Right ventricle myocardium inferior (tissue), 1 donor: Measurements from ENCODE around the gene SORL1. TPM values are rescaled to one million over a fixed set of nuclear protein-coding genes. Genes with fewer than 3 reads are reported as not detected.

Experiments used
- ATAC-seq: fragments of 200-7000 bp; cut with Tn5 transposase; one replicate; pipeline ENCODE4 v1.9.1; 2020; ENCODE audit warnings: mild to moderate bottlenecking, moderate library complexity
- DNase-seq: peaks from one replicate; pipeline ENCODE4 v3.0.0; 2021; ENCODE audit errors: missing footprints
- intact Hi-C: fragments of 100-400 bp; cut with DNase I; formaldehyde crosslinking; loops from one replicate; pipeline ENCODE4 v1.11.0; 2022
- total RNA-seq: library from RNA; stranded (reverse); fragmentation: NEBNext Ultra II Directional; extraction: Animal tissue kit (Norgen Biotek cat#: 25700); gene quantifications from one replicate; pipeline ENCODE4 v1.2.1, GENCODE V29; 2021
- donor health status: DM: no; HTN: yes; CAD: no; lungs with severe emphysema.

The SORL1 gene
- total RNA-seq, 1 donor from 2014 or later = 6.1 TPM

- DNase-seq (no peak), ATAC-seq (no peak)
- intact Hi-C loops = no loop called here
Observed at GRCh38 chr11:121448011-121448410, 4.1 kb upstream of the SORL1 start.

- intact Hi-C loops = no loop called here
- no peak for ATAC-seq
- no peak for DNase-seq
Observed at GRCh38 chr11:121448431-121448941, 3.6 kb upstream of the SORL1 start.

GRCh38 chr11:121449123-121449522 is 3.0 kb upstream of the SORL1 start:
- no peak for ATAC-seq
- intact Hi-C loops = no loop called here
- no peak for DNase-seq

- DNase-seq (no peak), ATAC-seq (no peak)
- intact Hi-C loops = no loop called here
Observed at GRCh38 chr11:121449626-121450025, 2.5 kb upstream of the SORL1 start.

GRCh38 chr11:121450401-121450800 is 1.7 kb upstream of the SORL1 start:
- intact Hi-C loops = no loop called here
- DNase-seq (no peak), ATAC-seq (no peak)

GRCh38 chr11:121451178-121451985 is 732 bp upstream of the SORL1 start:
- DNase-seq = no peak
- intact Hi-C loops = no loop called here
- no peak for ATAC-seq

- peak; percentile 7 for ATAC-seq
- DNase-seq = no peak
- intact Hi-C loops = loop anchor here (1.0 to 2.0 kb wide), 3 partner anchors 64 to 133 kb away; no protein-coding TSS in a partner anchor
Observed at GRCh38 chr11:121452609-121453150, 566 bp downstream of the SORL1 start, which contains the start of gene SORL1-AS1. SORL1-AS1 (minus strand) TSS chr11:121452967.

- no peak for ATAC-seq
- intact Hi-C loops = loop anchor here (2.0 kb wide), 2 partner anchors 65 to 81 kb away; no protein-coding TSS in a partner anchor
- DNase-seq = no peak
Observed at GRCh38 chr11:121453589-121454299, 1.6 kb downstream of the SORL1 start.

GRCh38 chr11:121455115-121455514 is 3.0 kb downstream of the SORL1 start:
- DNase-seq (no peak), ATAC-seq (no peak)
- intact Hi-C loops = no loop called here

GRCh38 chr11:121456151-121456550 is 4.0 kb downstream of the SORL1 start:
- ATAC-seq (no peak), DNase-seq (no peak)
- intact Hi-C loops = no loop called here

- intact Hi-C loops = no loop called here
- ATAC-seq = no peak
Observed at GRCh38 chr11:121456816-121457431, 4.8 kb downstream of the SORL1 start.

GRCh38 chr11:121458551-121458950 is 6.4 kb downstream of the SORL1 start:
- no peak for DNase-seq
- no peak for ATAC-seq
- intact Hi-C loops = no loop called here

More at GRCh38 chr11:121456816-121457431, 4.8 kb downstream of the SORL1 start:
- DNase-seq = no peak

- DNase-seq = no peak
- no peak for ATAC-seq
- intact Hi-C loops = no loop called here
Observed at GRCh38 chr11:121459413-121460017, 7.4 kb downstream of the SORL1 start.

GRCh38 chr11:121460941-121461514 is 8.9 kb downstream of the SORL1 start:
- intact Hi-C loops = no loop called here
- DNase-seq (no peak), ATAC-seq (no peak)

GRCh38 chr11:121461843-121462242 is 9.7 kb downstream of the SORL1 start:
- intact Hi-C loops = no loop called here

GRCh38 chr11:121463689-121464335 is 11.7 kb downstream of the SORL1 start:
- ATAC-seq (no peak), DNase-seq (no peak)
- intact Hi-C loops = no loop called here

More at GRCh38 chr11:121461843-121462242, 9.7 kb downstream of the SORL1 start:
- DNase-seq (no peak), ATAC-seq (no peak)

GRCh38 chr11:121464352-121464946 is 12.3 kb downstream of the SORL1 start:
- intact Hi-C loops = no loop called here
- DNase-seq (peak; percentile 72), ATAC-seq (peak; percentile 84)

- ATAC-seq (no peak), DNase-seq (no peak)
- intact Hi-C loops = no loop called here
Observed at GRCh38 chr11:121465709-121466062, 13.6 kb downstream of the SORL1 start.
